SK-N-MC (cell line): ENCODE data around the gene ADK.
"Not testable (repeated sequence)": the region's sequence is repeated elsewhere in the genome, so short reads cannot be mapped to it uniquely, and the experiment has no call there.

ENCODE experiments used
- DNase-seq: peaks from one replicate; pipeline ENCODE4 v3.0.0-alpha.2; 2011; ENCODE audit warnings: low read depth, low spot score
- H3K27ac ChIP-seq: fragments of 200-600 bp; sonication (generic); 2 replicates; pipeline ENCODE4 v1.5.1; 2016; ENCODE audit warnings: mixed run types
- H3K36me3 ChIP-seq: fragments of 200-600 bp; sonication (generic); 2 replicates; pipeline ENCODE4 v1.6.1; 2017; ENCODE audit warnings: antibody characterized with exemption, low read length, mixed read lengths; ENCODE audit not compliant: insufficient read depth
- H3K4me3 ChIP-seq: fragments of 200-600 bp; sonication (generic); 2 replicates; pipeline ENCODE4 v1.5.1; 2016
- H3K9ac ChIP-seq: fragments of 200-600 bp; sonication (generic); 2 replicates; pipeline ENCODE4 v1.8.0; 2017; ENCODE audit warnings: mixed run types, mixed read lengths; ENCODE audit not compliant: insufficient read length
- H3K9me3 ChIP-seq: fragments of 200-600 bp; sonication (generic); 2 replicates; pipeline ENCODE4 v1.6.1; 2017; ENCODE audit warnings: low read depth, mild to moderate bottlenecking, antibody characterized with exemption, low read length, moderate library complexity, mixed read lengths
- EZH2 ChIP-seq: fragments of 200-600 bp; sonication (generic); IDR thresholded peaks from one replicate; pipeline ENCODE4 v1.6.1; 2017; ENCODE audit warnings: antibody characterized with exemption
- FOXP2 ChIP-seq: optimal IDR thresholded peaks from 2 replicates; pipeline ENCODE3; 2011; ENCODE audit warnings: mild to moderate bottlenecking, moderate library complexity; ENCODE audit not compliant: insufficient read depth; ENCODE audit errors: extremely low read length, control extremely low read depth
- POLR2AphosphoS5 ChIP-seq: IDR thresholded peaks from 2 replicates; pipeline ENCODE4 v1.6.1; 2012; ENCODE audit warnings: mild to moderate bottlenecking, low read depth, low read length, borderline replicate concordance

ADK gene

GRCh38 chr10:74337330-74338016, 186.5 kb downstream of the ADK start:
- DNase-seq, result no peak
- Histone ChIP-seq H3K9me3 (no peaks in the 10 kb centered on the region), H3K36me3 (no peaks in the 10 kb centered on the region), H3K9ac (no peak overlapping the region), H3K4me3 (no peak overlapping the region), H3K27ac (no peak overlapping the region)
- no peak for TF ChIP-seq POLR2AphosphoS5
- TF ChIP-seq FOXP2, result no peak

- Histone ChIP-seq H3K27ac (no peak overlapping the region), H3K4me3 (no peak overlapping the region), H3K36me3 (no peaks in the 10 kb centered on the region), H3K9ac (no peak overlapping the region), H3K9me3 (no peaks in the 10 kb centered on the region)
- TF ChIP-seq FOXP2 (no peak), POLR2AphosphoS5 (no peak), EZH2 (no peak)
- DNase-seq, result no peak
Measured at GRCh38 chr10:74342991-74343390, 192.0 kb downstream of the ADK start.

GRCh38 chr10:74343804-74344203, 192.8 kb downstream of the ADK start:
- DNase-seq, result no peak
- TF ChIP-seq EZH2 (no peak), POLR2AphosphoS5 (no peak), FOXP2 (no peak)
- H3K9me3 ChIP-seq, result no peaks in the 10 kb centered on the region
- H3K36me3 ChIP-seq, result no peaks in the 10 kb centered on the region
- H3K4me3 ChIP-seq, result no peak overlapping the region
- no peak overlapping the region for H3K9ac ChIP-seq
- no peak overlapping the region for H3K27ac ChIP-seq

- DNase-seq, result no peak
Measured at GRCh38 chr10:74344306-74344705, 193.3 kb downstream of the ADK start.

GRCh38 chr10:74347522-74347921, 196.5 kb downstream of the ADK start:
- H3K36me3 ChIP-seq, result no peaks in the 10 kb centered on the region
- no peak overlapping the region for H3K4me3 ChIP-seq
- H3K9ac ChIP-seq, result no peak overlapping the region
- TF ChIP-seq POLR2AphosphoS5 (no peak), EZH2 (no peak), FOXP2 (no peak)
- no peak for DNase-seq
- H3K9me3 ChIP-seq, result no peaks in the 10 kb centered on the region
- no peak overlapping the region for H3K27ac ChIP-seq

More at GRCh38 chr10:74344306-74344705, 193.3 kb downstream of the ADK start:
- Histone ChIP-seq H3K36me3 (no peaks in the 10 kb centered on the region), H3K27ac (no peak overlapping the region), H3K9ac (no peak overlapping the region), H3K9me3 (no peaks in the 10 kb centered on the region), H3K4me3 (no peak overlapping the region)
- TF ChIP-seq FOXP2 (no peak), EZH2 (no peak), POLR2AphosphoS5 (no peak)

GRCh38 chr10:74353021-74353420, 202.0 kb downstream of the ADK start:
- not testable (repeated sequence) for H3K36me3 ChIP-seq, H3K4me3 ChIP-seq, H3K9ac ChIP-seq, H3K27ac ChIP-seq, H3K9me3 ChIP-seq, DNase-seq

GRCh38 chr10:74361678-74362077, 210.7 kb downstream of the ADK start:
- no peaks in the 10 kb centered on the region for H3K36me3 ChIP-seq
- TF ChIP-seq FOXP2, result no peak
- TF ChIP-seq POLR2AphosphoS5, result no peak
- TF ChIP-seq EZH2, result no peak
- H3K4me3 ChIP-seq, result no peak overlapping the region
- H3K9me3 ChIP-seq, result no peaks in the 10 kb centered on the region
- H3K27ac ChIP-seq, result no peak overlapping the region
- DNase-seq, result no peak
- H3K9ac ChIP-seq, result no peak overlapping the region

GRCh38 chr10:74363727-74364126, 212.7 kb downstream of the ADK start:
- H3K36me3 ChIP-seq, result no peaks in the 10 kb centered on the region
- H3K9ac ChIP-seq, result no peak overlapping the region
- no peak overlapping the region for H3K4me3 ChIP-seq
- TF ChIP-seq FOXP2 (no peak), POLR2AphosphoS5 (no peak), EZH2 (no peak)
- no peak for DNase-seq
- H3K27ac ChIP-seq, result no peak overlapping the region
- no peaks in the 10 kb centered on the region for H3K9me3 ChIP-seq

- Histone ChIP-seq H3K4me3 (no peak overlapping the region), H3K9me3 (no peaks in the 10 kb centered on the region), H3K27ac (no peak overlapping the region), H3K36me3 (no peaks in the 10 kb centered on the region), H3K9ac (no peak overlapping the region)
- TF ChIP-seq FOXP2 (no peak), EZH2 (no peak), POLR2AphosphoS5 (no peak)
- DNase-seq, result no peak
Measured at GRCh38 chr10:74365109-74365508, 214.1 kb downstream of the ADK start.

GRCh38 chr10:74371696-74372095, 220.7 kb downstream of the ADK start:
- Histone ChIP-seq H3K36me3 (no peaks in the 10 kb centered on the region), H3K4me3 (no peak overlapping the region), H3K9me3 (no peaks in the 10 kb centered on the region), H3K27ac (no peak overlapping the region), H3K9ac (no peak overlapping the region)
- no peak for DNase-seq
- no peak for TF ChIP-seq FOXP2
- TF ChIP-seq EZH2, result no peak
- TF ChIP-seq POLR2AphosphoS5, result no peak
